Non-pigmented ciliary epithelial cell (primary cell): ENCODE data around the gene RARA.

Experiments
- DNase-seq: peaks from one replicate; pipeline ENCODE4 v3.0.0-alpha.2; 2010; ENCODE audit warnings: low read depth

RARA gene

DNA sequence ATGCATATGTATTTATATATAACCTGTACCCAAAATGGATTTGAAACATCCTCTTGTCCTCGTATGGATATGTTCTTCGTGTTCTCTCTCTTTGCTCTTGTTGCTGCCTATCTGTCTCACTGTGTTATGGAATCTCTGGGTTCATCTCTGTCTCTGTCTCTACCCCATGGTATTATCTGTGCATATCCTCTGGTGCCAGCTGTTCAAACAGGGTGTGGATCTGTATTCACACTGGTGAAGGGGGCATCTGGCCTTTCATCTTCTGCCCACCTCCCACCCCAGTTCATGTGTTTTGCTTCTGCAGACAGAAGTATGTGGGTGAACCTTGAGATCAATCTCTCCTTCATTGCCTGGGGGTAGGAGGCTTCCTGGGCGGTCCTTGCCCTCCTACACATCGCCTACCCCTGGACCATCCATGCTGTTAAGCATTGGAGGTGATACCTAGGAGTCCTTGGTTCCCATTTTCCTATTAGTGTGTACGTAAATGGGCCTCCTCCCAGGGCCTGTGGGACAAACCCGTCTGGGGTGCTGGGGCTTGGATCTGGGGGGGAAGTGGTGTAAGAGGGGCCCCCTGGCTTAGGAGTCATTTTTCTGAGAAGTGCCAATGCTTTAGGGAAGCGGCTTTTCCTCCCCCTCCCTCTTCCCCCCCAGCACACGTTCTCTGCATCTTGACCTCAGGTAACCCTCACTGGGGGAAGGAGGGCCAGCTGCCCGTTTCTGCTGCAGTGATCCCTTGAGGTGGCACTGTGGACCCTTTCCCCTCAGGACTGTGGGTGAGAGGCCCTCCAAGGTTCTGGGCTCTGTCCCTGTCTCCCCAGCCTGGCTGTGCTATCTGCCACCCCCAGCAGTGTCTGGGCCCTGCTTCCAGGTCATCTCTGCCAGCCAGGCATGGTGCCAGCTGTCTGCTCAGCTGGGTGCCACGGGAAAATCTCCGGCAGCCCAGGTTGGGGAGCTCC lies 21.1 kb downstream of the RARA start:
- DNase-seq = no peak

- DNase-seq = no peak
Measured at GRCh38 chr17:40330850-40331470, 22.0 kb downstream of the RARA start.

GRCh38 chr17:40331743-40332641 lies 23.0 kb downstream of the RARA start:
- no peak for DNase-seq

GRCh38 chr17:40333781-40334448 lies 24.9 kb downstream of the RARA start:
- no peak for DNase-seq

GRCh38 chr17:40335620-40336019 lies 26.6 kb downstream of the RARA start:
- DNase-seq = no peak

GRCh38 chr17:40337351-40337750 lies 28.4 kb downstream of the RARA start:
- no peak for DNase-seq

DNA sequence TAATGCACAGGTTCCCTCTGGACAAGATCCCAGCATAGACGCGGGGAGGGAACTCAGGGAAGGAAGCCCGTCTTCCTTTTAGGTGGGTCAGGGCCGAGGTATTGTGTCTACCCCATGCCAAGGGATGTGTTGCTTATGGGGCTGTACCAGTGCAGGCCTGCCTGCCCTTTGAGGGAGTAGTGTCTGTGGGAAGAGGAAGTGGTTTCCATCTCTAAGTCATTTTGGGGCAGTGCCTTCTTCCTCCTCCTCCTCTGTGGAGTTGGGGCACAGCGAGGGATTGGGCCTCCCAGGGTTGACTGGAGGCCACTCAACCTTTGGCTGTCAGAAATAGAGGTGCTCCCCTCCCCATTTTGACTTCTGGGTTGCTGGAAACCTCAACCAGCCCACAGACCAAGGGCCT lies 29.1 kb downstream of the RARA start:
- no peak for DNase-seq

DNA sequence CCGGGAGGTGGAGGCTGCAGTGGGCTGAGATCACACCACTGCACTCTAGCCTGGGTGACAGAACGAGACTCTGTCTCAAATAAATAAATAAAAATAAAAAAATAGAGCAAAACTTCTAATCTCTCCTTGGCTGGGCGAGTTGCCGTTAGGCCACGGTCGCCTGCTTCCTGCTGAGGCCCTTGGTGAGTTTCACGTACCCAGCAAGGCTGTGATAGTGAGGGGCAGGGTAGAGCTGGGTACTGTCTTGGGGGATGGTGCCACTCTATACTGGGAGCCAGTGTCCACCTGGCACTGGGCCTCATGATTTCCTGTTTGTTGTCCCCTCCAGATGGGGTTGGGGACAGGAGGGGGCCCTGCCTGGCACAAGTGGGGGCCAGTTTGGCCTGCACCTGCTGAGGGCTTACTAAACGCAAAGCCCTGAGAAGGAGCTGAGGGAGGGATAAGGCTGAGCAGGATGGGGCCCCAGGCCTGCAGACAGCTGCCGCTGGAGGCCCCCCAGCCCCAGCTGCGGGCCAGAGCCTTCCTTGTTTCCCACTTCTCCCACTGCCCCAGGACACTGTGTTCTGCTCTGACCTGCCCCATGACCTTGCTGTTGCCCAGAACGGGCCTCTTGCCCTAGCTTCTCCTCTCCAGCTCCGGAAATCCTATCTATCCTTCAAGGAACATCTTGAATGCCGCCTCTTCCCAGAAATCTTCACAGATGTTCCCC lies 30.1 kb downstream of the RARA start:
- DNase-seq = no peak

DNA sequence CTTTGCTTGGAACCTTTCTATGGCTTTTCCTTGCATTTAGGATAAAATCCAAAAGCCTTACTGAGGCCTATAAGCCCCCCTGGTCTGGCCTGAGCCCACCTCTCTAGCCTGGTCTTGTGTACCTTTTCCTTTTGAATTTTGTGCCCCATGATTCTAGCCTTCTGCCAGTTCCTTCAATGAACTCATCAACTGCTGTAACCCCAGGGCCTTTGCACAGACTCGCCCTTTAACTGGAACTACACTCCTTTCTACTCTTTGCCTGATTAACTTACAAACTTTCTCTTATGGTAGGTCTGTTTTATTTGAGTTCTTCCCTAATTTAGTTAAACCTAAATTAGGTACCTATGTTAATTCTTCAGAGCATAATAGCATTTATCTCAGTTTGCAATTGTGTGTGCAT lies 31.3 kb downstream of the RARA start:
- DNase-seq = no peak

DNA sequence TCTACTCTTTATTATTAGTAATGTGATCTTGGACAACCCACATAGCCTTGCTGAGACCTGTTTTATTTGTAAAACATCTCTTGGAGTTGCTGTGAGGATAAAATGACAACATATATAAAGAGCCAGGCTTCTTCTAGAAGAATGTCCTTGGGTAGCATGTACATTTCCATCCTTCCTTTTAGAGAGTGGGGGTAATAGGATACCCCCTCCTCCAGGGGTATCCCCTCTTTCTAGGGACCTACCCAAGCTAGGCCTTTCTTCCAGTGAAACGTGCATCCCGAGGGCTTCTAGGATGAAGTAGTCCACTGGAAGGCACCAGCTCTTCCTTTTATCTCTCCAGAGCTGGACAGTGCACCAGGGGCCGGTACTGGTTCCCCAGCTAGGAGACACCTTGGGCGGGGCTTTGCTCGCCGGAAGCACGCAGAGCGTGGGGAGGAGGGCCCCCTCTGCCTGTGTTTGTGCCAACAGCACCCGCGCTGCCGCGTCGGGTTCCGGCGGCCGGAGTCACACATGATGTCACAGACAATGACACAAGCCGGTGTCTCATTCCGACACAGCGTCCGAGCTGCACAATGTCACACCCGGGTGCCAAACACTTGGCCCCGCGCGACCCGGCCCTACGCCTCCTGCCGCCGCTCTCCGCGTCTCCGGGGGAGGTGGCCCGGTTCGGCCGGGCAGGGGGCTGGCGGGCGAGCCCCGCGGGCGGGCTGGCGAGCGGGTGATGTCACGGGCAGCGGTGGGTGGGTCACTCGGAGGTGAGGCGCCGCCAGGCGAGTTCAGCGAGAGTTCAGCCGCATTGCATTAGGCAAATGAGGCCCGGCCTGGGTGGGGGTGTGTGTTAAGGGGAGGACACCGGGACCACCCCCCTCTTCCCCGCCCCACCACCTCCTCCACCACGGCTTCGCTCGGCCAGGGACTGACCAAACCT lies 32.2 kb downstream of the RARA start:
- no peak for DNase-seq

GRCh38 chr17:40341808-40342503 lies 33.0 kb downstream of the RARA start:
- no peak for DNase-seq

DNA sequence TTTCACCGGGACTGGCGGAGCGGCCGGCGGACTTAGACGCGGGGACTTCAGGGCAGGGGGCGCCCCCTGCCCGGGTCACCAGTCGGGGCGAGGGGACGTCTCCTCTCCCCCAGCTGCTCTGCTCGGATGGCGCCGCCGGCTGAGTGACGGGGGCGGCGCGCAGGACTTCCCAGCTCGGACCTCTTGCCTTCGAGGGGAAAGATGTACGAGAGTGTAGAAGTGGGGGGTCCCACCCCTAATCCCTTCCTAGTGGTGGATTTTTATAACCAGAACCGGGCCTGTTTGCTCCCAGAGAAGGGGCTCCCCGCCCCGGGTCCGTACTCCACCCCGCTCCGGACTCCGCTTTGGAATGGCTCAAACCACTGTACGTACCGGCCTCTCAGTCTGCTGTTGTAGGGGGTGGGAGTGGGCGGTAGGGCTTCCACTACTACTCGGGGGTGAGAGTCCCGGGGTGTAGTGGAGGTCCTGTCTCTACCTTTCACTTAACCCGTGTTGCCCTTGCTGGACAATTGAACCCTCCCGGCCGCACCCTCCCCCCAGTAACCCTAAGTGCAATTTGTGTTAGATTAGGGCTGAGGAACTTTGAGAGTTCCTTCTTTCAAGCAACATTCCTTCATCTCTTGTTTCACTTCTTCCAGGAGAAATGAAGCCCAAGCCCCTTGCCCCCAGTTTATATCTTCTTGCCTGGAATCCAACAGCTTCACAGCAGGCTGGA lies 33.7 kb downstream of the RARA start:
- no peak for DNase-seq

- no peak for DNase-seq
Measured at GRCh38 chr17:40343219-40344119, 34.5 kb downstream of the RARA start.

DNA sequence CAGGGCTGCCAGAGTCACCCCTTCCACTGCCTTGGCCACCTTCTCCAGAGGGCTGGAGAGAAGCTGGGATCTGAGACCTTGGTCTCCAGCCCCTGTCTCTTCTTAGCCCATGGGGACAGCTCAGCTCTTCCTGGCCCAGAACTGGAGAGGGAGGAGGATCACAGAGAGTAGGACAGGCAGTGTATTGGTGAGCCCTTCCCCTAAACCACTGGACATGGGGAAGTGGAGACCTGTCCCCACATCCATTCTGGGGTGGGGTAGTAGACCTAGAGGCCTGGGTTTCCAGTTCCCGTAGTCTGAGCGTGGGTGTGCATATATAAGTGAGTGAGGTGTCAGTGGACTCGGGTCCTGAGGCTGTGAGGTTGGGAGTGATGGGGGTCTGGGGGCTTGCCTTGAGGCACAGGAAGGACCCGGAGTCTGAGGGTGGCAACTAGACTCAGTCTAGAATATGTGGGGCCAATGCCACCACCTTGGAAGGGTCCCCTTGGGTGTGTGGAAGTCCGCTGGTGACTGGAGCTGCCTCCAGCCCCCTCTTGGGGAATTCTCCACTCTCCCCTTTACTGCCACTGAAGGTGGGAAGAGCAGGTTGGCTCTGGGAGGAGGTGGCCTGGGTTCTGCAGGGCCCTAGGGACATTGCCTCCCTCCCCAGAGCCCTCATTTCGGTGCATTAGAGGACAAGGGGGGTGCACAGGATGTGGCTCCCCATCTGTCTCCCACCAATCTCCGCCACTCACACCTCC lies 35.6 kb downstream of the RARA start:
- DNase-seq = no peak

GRCh38 chr17:40345161-40345993 lies 36.4 kb downstream of the RARA start:
- DNase-seq = no peak
